GM19452 (cell line): ENCODE measurements around the gene ADORA1.

Experiments used
- ATAC-seq: cut with Tn5 transposase; IDR thresholded peaks from one replicate; pipeline ENCODE4 v1.9.1; 2021; ENCODE audit not compliant: unreplicated experiment

ADORA1 gene

DNA sequence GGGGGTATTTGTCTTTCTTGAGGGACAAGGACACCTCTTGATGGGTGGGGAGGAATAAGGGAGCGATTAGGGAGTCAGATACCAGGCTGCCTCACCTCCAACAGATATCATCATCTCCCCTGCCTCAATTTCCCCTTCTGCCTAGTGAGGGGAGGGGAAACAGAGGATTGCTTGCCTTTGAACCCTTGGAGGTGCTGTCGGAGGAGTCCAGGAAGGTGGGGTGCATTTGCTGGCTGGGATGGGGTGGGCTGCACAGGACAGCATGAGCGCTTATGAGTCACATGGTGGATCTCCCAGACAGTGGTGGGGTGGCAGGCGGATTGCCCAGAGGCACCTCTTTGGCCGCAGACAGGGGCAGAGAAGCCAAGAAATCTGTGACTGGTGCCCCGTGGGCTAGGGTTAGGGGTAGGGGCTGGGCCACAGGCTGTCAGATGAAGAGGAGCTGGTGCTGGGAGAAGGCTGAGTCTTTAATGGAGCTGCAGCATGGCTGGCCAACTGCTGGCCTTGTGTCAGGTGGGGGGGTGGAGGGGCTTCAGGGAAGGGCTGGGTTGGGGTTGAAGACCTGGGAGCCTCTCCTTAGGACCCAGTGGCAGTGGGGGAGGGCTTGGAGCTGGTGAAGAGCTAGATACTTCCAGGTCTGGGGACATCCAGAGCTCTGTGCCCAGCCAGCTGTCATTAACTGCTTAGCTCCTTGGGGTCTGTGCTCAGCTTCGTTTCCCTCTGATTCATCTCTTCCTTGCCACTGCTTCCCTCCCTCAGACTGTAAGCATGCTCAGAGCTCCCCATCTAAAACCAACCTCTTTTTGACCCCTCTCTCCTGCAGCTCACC lies 7.0 kb upstream of the ADORA1 start:
- no peak for ATAC-seq

DNA sequence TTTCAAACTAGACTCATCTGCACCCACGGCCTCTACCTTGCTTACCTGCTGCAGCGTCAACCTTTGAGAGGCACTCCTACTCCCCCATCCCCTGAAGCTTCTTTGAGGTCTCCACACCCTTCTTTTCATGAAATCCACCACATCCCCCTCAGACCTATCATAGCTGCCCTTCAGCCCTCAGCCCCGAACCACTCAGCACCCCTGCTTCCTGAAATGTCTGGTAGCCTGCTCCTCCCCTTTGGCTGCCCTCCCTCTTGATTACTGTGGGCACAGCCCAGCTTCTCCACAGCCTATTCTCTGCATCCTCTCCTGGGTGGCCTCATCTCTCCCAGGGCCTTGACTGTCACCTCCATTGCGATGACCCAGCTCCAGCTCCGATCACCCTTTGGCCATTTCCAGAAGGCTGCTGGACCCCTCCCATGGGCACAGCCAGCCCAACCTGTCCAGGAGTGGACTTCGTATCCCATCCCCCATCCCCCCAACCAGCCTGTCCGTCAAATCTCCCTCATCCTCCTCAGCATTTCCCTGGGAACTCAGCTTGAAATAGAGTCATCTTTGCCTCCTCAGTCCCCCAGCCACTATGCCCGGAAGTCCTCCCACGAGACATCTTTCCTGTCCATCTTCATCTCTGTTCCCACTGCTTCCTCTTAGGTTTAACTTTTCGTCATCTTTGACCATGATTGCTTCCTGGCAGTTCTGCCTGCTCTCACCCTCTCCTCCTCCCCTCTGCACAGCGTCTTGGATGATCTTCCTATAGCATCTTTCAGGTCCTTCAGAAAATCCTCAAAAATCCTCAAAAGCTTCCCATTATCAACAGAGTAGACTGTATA lies 6.1 kb upstream of the ADORA1 start:
- no peak for ATAC-seq

DNA sequence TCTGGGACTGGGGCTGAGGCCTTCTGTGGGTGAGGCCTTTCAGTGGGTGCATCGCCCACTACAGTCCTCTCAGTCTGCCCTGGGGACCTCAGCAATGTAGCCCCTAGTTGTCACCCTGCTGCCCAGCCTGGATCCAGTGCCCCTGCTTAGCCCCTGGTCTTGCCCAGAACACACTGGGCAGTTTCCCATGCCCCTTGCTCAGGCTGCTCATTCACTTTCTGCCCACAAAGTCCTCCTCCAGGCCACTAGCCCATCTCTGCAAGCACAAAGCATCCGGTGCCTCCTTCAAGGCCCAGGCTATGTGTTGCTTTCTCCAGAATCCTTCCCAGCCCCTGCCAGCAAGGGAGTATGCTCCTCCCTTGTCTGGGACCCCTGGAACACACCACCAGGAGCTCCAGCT lies 5.4 kb upstream of the ADORA1 start:
- no peak for ATAC-seq

DNA sequence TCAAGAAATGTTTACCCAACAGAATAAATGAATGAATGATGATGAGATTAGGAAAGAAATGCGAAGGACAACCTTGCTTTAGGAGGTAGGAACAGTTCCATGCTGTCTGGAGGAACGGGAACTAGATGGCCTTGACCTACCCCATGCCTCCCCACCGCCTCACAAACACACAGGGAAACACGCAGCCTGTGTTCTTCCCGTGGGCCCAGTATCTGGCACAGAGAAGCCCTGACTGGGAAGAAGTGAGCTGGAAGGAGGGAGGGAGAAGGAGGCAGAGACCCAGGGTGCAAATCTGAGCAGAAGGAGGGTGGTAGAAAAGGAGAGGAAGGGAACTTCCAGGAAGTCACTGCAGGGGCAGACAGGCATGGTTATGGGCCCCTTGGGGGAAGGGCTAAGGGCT lies 3.5 kb upstream of the ADORA1 start:
- no peak for ATAC-seq

DNA sequence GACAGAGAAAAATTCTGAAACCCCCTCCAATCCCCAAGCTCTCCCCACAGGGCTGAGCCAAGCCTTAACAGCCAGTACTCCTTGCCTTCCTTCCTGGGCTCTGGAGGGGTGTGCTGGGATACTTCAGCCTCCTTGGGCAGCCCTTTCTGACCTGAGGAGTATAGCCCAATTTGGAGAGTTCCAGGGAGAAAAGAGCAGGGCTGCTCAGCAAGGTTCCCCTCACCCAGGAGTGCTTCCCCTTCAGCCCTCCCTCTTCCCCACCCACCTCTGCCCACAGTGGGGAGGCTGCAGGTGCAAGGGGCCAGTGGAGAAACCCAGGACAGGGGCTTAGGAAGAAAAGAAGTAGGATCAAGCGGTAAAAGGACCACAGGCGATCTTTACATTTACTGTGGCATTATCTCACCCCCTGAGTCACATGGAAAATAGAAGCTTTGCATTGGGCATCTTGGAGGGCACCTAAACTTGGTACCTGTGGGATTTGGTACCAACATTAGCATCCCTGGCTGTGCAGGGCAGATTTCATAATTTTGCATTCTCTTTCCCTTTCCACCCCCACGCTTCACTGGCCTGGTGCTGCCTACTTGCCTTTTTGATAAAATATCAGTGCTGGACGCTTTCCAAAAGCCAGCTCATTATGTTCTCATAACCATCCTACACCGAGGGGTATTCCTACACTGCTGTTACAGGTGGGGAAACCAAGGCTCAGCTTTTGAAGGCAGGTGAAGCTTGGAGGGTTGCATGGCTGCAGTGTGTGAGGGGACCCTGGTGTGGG lies 2.8 kb upstream of the ADORA1 start:
- no peak for ATAC-seq

DNA sequence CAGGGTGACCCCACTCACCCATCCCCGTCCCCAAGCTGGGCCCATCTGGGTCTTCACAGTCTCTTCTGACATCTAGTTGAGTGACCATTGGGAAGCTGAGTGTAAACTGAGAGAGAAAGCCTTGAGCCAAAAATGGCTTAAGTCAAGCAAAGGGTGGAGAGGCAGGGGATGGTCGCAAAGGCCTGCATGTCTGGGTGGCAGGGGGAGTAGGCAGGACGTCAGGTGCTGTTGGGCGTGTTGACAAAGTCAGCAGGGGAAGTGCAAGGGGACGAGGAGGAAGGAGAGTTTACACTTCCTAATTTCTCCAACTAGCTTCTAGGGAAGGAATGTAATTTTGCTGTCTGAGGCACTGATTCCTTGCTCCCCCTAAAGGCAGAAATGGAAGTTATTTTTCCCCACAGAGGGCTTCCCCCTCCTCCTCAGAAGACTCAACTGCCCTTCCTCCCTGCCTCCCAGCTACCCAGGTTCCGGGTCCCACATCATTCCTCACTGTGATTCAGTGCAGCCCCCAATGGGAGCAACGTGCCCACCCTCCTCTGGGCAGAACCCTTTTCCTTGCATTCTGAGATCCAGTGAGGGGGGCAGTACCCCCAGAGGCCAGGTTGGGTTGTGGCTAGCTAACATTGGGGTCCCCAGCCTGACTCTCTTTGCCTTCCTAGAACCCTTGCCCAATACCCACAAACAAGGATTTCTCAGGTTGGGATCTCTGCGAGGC lies 1.2 kb upstream of the ADORA1 start:
- ATAC-seq = no peak

DNA sequence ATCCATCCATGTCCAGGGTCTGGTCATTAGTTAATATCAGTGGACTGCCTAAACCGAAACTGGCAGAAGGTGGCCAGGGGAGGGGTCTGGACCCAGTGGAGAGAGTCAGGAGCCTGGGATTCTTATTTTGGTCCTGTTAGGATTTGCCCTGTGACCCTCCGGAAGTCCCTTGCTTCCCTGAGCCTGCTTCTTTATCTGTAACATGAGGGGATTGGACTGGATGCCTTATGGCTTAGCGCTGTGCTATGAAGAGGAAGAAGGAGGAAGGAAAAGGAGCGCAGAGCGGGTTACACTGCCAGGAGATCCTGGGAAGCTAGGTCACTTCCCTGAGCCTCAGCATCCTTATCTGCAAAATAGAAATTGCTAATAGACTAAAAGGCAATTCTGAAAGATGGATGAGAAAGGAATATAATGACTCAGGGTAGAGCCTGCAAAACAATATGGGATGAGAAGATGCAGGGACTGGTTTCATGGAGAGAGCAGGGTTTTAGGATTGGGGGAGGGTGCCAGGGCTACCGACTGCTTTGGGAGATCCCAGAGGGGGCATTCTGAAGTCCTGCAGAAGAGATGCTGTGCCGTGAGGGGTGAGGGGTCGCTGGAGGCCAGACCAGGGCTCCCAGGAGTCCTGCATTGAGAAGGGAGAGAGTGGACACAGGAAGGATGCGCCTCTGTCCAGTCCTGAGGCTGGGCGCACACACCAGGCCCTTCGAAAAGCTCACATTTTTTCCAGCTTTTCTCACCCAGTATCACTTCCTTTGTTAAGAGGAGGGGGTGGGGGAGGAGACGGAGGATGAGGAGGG lies 460 bp upstream of the ADORA1 start:
- no peak for ATAC-seq

DNA sequence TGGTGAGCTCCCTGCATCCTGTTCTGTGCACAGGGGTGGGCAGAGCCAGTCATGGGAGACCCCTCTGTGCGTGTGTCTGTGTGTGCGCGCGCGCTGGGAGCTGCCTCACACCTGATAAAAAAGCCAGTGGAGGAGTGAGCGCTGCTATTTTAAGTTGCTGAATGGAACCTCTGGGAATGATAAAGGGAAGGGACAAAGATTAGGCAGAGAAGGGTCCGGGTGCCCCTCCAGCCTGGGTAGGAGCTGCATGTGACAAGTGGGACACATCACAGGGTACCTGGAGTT lies 847 bp downstream of the ADORA1 start:
- ATAC-seq = no peak

DNA sequence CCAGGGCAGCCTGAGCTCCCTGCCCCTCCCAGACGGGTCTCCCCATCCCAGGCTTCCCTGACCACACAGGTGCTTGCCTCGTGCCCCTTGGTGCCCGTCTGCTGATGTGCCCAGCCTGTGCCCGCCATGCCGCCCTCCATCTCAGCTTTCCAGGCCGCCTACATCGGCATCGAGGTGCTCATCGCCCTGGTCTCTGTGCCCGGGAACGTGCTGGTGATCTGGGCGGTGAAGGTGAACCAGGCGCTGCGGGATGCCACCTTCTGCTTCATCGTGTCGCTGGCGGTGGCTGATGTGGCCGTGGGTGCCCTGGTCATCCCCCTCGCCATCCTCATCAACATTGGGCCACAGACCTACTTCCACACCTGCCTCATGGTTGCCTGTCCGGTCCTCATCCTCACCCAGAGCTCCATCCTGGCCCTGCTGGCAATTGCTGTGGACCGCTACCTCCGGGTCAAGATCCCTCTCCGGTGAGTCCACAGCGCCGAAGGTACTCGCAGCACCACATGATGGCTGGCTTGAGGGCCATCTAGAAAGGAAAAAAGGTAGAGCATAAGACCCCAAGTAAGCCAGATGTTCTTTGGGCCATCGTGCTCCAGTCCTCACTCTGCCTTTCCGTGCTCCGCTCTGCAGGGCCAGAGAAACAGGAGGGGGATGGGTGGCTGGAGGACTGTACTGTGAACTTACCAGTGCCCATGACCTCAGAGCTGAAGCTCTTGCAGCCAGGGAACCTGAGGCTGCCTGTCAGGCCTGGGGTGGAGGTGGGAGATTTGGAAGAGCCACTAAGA lies 1.4 kb downstream of the ADORA1 start:
- no peak for ATAC-seq

DNA sequence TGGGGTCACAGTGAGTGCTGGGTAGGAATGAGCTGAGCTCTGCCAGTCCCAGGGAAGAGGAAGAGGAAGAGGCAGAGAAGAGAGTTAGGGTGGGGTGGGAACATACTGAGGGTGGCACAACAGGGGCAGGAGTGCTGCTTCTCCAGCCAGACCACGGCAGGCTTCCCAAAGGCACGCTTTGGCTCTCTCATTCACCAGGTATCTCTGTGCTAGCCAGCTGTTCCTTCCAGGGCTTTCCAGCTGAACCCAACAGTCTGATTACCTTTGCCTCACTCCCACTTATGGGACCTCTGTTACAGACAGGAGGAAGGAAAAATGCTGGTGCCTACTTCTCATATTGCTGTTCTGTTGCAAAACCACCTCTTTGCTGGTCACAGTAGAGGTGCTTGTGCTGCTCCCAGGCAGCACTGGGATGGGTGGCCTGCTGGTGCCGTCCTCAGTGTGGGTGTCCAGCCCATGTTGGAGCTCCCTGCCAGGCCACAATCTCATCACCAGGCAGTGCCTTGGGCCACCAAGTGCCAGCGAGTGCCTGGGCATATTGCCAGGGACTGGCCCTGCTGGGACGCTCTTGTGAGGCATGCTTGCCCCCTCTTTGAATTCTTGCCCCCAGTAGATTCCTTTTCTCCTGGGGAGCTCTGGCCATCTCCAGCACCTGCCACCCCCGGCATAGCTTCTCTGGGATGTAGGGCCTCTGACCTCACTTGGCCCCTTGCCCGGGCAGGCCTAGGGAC lies 2.1 kb downstream of the ADORA1 start:
- ATAC-seq = no peak

DNA sequence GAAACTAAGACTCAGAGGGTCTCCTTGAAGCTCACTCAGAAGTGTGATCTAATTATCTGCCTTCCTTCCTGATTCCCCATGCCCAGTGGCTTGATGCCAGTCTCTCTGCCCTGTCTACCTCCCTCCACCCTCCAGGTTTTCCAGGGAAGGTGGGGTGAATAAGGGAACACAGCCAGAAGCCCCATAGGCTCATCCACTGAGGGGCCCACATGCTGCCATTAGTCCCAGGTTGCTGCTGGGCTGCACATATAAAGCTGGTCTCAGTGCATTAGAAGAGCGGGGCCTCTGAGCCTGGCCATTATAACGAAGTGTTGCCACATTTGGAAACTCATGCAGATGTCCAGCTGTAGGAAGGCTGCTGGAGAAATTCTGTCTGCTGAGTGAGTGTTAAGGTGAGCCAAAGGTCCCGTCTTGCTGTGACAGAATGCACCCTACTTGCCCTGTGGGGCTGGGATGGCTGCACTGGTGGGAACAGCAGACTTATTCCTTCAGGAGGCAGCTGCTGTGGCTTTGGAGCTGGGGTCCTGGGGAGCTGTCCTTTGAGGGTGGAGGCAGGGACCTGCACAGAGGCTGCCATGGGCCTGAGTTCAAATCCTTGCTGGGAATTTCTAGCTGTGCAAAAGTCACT lies 2.9 kb downstream of the ADORA1 start:
- ATAC-seq = no peak

DNA sequence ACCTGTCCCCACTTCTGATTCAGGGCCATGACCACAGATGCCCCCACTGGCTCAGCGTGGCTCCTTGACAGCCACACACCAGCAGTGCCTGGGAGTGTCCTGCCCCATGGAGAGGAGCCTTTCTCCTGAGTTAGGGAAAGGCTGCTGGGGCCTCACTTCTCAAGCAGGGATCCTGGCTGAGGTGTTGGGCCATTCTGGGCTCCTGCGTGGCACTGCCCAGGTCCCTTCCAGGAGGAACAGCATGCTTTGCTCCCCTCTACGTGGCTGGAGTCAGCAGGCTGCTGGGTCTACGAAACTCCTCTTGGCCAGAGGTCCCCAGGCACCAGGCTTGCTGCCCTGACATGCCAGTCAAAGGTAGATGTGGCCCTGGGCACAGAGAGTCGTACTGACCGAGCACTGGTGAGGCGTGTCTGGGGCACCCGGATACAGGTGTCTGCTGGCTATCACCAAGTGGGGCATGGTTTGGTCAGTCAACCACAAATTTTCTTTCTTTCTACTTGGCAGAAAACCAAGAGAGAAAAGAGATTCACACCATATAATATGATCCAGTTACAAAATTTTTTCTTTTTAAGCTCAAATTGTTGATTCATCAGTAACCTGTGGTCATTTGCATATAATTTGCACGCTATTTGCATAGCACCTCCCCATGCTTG lies 4.1 kb downstream of the ADORA1 start:
- ATAC-seq = no peak

DNA sequence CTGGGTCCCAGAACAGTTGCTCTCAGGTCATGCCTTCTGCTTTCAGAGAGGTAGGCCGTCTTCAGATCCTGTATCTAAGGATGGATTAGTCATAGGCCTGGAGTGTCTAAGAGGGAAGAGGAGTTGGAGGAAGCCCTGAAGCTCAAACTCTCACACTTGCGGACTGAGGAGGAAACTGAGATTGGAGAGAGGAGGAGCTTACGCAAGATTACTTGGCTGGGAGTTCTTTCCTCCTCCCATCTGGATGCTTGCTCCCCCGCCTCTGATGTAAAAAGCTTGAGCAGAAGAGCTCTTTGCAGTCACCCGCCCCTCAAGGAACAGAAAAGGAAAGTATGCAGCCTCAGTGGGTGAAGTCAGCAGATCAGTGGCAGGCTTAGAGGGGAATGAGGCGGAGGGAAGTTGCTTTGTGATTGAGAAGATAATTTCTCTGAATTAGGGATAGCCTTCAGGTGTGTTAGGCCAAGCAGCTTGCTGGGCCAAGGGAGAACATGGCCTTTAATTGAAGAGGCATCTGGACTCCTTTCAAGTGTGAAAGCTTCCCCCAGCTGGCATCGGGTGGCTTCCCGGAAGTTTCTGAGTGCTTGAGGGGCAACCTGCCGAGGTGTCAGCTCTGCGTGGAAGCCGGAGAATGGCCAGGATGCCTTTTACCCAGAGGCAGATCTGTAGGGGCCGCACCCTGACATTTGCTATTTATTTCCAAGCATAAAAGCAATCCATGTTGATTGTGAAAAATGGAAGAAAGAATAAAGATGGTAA lies 6.6 kb downstream of the ADORA1 start:
- no peak for ATAC-seq

DNA sequence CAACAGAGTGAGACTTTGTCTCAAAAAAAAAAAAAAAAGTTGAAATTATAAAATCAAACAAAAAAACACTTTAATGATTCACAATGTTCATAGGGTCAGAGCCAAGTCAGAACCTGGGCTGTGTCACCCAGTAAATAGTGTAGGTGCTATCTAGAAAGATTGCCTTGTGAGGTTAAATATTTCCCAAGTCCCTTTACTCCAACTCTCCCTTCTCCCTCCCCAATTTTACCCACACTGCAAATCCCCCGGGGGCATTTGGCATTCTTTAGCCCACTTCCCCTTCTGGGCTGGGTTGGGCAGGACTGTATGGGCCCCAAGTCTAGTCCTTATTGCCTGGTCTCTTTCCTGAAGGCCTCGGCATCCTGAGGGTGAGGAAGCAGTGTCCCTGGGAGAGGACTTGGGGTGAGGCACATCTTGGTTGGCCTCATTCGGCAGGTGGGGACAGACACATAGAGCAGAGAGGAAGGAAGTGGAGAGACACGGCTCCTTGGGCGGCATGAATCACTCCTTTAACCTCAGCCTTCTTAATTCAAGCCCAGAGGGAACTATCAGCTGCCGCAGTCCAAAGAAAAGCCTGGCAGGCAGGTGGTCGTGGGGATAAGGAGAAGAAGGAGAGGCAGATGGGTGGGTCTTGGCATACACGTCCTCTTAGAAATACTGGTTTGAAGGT lies 8.2 kb downstream of the ADORA1 start:
- ATAC-seq = no peak

DNA sequence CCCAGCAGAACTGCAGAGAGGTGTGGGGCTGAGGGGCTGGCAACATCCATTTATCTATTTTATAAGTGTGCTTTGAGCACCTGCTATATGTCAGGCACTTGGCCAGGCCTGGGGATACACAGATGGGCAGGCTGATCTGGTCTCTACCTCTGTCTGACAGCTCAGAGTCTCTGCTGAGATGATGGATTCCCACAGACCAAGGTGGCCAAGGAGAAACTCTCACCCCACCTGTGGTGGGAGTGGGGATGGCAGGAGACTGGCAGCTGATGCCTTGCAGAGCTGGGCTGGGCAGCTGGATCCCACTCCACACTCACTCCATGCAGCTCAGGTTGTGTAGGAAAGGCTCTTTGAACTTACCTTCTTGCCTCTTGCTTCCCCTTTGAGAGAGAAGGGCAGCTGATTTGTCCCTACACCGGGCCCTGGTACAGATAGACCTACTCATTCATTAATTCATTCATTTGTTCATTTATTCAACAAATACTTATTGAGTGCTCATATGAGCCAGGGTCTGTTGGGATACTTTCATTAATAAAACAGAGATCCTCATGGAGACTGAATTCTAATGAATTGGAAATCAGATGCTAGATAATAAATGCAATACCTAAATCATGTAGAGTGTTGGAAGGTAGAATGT lies 9.0 kb downstream of the ADORA1 start:
- ATAC-seq = no peak

DNA sequence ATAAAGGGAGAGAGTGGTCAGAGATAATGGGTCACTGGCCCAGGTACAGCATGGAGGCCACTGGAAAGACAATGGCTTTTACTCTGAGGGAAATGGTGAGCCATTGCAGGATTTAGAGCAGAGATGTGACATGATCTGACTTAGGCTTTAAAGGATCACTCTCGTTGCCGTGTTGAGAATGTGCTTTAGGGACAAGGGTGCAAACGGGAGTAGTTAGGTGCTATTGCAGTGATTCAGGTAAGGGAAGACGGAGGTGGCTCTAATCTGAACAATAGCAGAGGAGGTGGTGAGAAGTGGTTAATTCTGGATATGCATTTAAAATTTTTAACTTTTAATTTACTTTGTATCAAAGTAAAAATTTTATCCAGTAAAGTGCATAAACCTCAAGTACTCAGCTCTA lies 9.8 kb downstream of the ADORA1 start:
- ATAC-seq = no peak
